Stimulated activated CD8-positive, alpha-beta memory T cell treated with anti-CD3 and anti-CD28 coated beads, Interleukin-12 subunit alpha, Interleukin-12 subunit beta, amount 100 ng/mL, for 24 hours (primary cell): ENCODE measurements around the gene C10orf95.
"Not testable (repeated sequence)": the region's sequence is repeated elsewhere in the genome, so short reads cannot be mapped to it uniquely, and the experiment has no call there.

Experiments
- DNase-seq: peaks from one replicate; pipeline ENCODE4 v3.0.0-alpha.2; 2020; ENCODE audit errors: extremely low read depth

C10orf95 gene

GRCh38 chr10:102465466-102465865 lies 14.1 kb upstream of the C10orf95 start:
- DNase-seq = no peak

- DNase-seq = no peak
Observed at GRCh38 chr10:102463983-102464382, 12.6 kb upstream of the C10orf95 start.

GRCh38 chr10:102462512-102463054 lies 11.2 kb upstream of the C10orf95 start:
- DNase-seq = no peak

- peak; percentile 85 for DNase-seq
Observed at GRCh38 chr10:102461187-102462054, 10.1 kb upstream of the C10orf95 start.

GRCh38 chr10:102460836-102461186 lies 9.5 kb upstream of the C10orf95 start:
- no peak for DNase-seq

- DNase-seq = no peak
Observed at GRCh38 chr10:102458656-102459055, 7.3 kb upstream of the C10orf95 start.

- no peak for DNase-seq
Observed at GRCh38 chr10:102457591-102458150, 6.3 kb upstream of the C10orf95 start.

- no peak for DNase-seq
Observed at GRCh38 chr10:102455893-102456471, 4.6 kb upstream of the C10orf95 start.

- DNase-seq = not testable (repeated sequence)
Observed at GRCh38 chr10:102454662-102455487, 3.5 kb upstream of the C10orf95 start.

GRCh38 chr10:102453502-102453901 lies 2.2 kb upstream of the C10orf95 start:
- DNase-seq = no peak

- DNase-seq = peak; percentile 38
Observed at GRCh38 chr10:102452672-102453340, 1.5 kb upstream of the C10orf95 start.

- peak; percentile 62 for DNase-seq
Observed at GRCh38 chr10:102450374-102451104, 804 bp downstream of the C10orf95 start.

GRCh38 chr10:102450124-102450373 lies 1.3 kb downstream of the C10orf95 start:
- DNase-seq = no peak

GRCh38 chr10:102449321-102450123 lies 1.8 kb downstream of the C10orf95 start:
- peak; percentile 65 for DNase-seq

- no peak for DNase-seq
Observed at GRCh38 chr10:102444851-102445250, 6.5 kb downstream of the C10orf95 start.

- no peak for DNase-seq
Observed at GRCh38 chr10:102438374-102438773, 13.0 kb downstream of the C10orf95 start.

GRCh38 chr10:102437515-102437914 lies 13.8 kb downstream of the C10orf95 start:
- DNase-seq = no peak

GRCh38 chr10:102436312-102436711 lies 15.0 kb downstream of the C10orf95 start:
- no peak for DNase-seq

- DNase-seq = no peak
Observed at GRCh38 chr10:102435529-102436233, 15.7 kb downstream of the C10orf95 start.
